Glutamatergic neuron (in vitro differentiated cells): ENCODE data around the gene RBM20. TPM values are rescaled to one million over a fixed set of nuclear protein-coding genes. Genes with fewer than 3 reads are reported as not detected.
A peak's percentile ranks its signal among the peaks of the same experiment; 100 is the strongest.

Experiments used
- DNase-seq: peaks from one replicate; pipeline ENCODE4 v3.0.0; 2022
- H3K27ac Mint-ChIP-seq: one replicate; pipeline ENCODE4 v1.8.0; 2020; ENCODE audit warnings: mild to moderate bottlenecking, mixed read lengths, inconsistent platforms; ENCODE audit not compliant: unreplicated experiment
- H3K27me3 Mint-ChIP-seq: one replicate; pipeline ENCODE4 v1.8.0; 2020; ENCODE audit warnings: mild to moderate bottlenecking, moderate library complexity, mixed read lengths, inconsistent platforms; ENCODE audit not compliant: unreplicated experiment
- H3K36me3 Mint-ChIP-seq: one replicate; pipeline ENCODE4 v1.8.0; 2020; ENCODE audit warnings: mild to moderate bottlenecking, mixed read lengths, inconsistent platforms; ENCODE audit not compliant: unreplicated experiment
- H3K4me1 Mint-ChIP-seq: one replicate; pipeline ENCODE4 v1.8.0; 2020; ENCODE audit warnings: mild to moderate bottlenecking, low read depth, mixed read lengths, inconsistent platforms; ENCODE audit not compliant: unreplicated experiment
- H3K4me3 Mint-ChIP-seq: one replicate; pipeline ENCODE4 v1.8.0; 2020; ENCODE audit warnings: mild to moderate bottlenecking, mixed read lengths, inconsistent platforms; ENCODE audit not compliant: unreplicated experiment
- H3K9me3 Mint-ChIP-seq: one replicate; pipeline ENCODE4 v1.8.0; 2020; ENCODE audit warnings: mild to moderate bottlenecking, moderate library complexity, mixed read lengths, inconsistent platforms; ENCODE audit not compliant: unreplicated experiment
- CTCF ChIP-seq: fragments of 200-600 bp; sonication (generic); IDR thresholded peaks from one replicate; pipeline ENCODE4 v1.5.0; 2021; ENCODE audit not compliant: partially characterized antibody, unreplicated experiment
- total RNA-seq: library from RNA; stranded (reverse); fragmentation: NEBNext Ultra II Directional; extraction: Animal tissue kit (Norgen Biotek cat#: 25700); gene quantifications from one replicate; pipeline ENCODE4 v1.2.1, GENCODE V29; 2021; ENCODE audit not compliant: unreplicated experiment

Gene RBM20
- total RNA-seq, 1 donor from 2014 or later, result 5.8 TPM

GRCh38 chr10:110786172-110786571, 142.0 kb downstream of the RBM20 start:
- peak overlapping the region; percentile 71 for H3K27ac Mint-ChIP-seq
- DNase-seq, result no peak
- H3K4me3 Mint-ChIP-seq, result no peak overlapping the region
- peaks cover 47% of the 10 kb centered on the region for H3K4me1 Mint-ChIP-seq
- H3K27me3 Mint-ChIP-seq, result peaks cover 2% of the 10 kb centered on the region
- TF ChIP-seq CTCF, result no peak
- H3K36me3 Mint-ChIP-seq, result no peaks in the 10 kb centered on the region
- H3K9me3 Mint-ChIP-seq, result peaks cover 4% of the 10 kb centered on the region

GRCh38 chr10:110788620-110789385, 144.7 kb downstream of the RBM20 start:
- Mint-ChIP-seq H3K27ac (peak overlapping the region; percentile 86), H3K4me3 (peak overlapping the region; percentile 64), H3K27me3 (peaks cover 2% of the 10 kb centered on the region)

DNA sequence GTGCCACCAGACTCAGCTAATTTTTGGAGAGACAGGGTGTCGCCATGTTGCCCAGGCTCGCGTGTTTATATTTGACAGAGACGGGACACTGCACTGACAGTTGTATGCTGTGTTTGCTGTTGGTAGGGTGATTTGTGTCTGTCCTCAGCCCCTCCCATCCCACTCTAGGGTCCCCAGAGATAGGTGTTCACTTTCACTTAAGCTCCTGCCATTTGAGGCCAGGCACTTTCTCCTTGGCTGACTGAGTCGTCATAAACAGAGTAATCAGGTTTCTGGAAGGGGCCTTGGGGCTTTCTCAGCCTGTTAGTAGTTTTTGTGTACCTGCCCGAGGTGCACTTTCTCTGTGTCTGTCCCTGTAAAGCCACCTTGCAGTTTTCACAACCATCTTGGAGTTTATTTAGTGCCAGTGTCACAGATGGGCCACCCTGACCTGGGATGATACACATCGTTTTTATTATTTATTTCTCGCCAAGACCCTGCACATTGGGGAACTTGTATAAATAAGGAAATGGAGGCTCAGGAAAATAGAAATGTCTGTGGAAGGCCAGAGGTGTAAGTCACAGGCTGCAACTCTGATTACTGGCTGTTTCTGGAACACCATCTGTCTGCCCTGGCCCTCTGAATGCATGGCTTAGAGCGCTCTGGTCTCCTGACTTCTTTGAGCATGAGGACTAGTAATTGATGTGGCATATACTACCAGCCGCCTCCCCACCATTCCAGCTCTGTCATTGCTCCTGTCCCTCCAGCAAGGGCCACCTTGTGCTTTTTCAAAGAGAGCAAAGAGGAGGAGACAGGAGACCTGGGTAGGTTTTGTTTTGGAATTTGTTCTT, 145.7 kb downstream of the RBM20 start:
- Mint-ChIP-seq H3K27ac (peak overlapping the region; percentile 86), H3K4me1 (peaks cover 79% of the 10 kb centered on the region), H3K27me3 (peaks cover 2% of the 10 kb centered on the region), H3K36me3 (no peaks in the 10 kb centered on the region), H3K9me3 (peaks cover 9% of the 10 kb centered on the region), H3K4me3 (peak overlapping the region; percentile 43)
- no peak for TF ChIP-seq CTCF
- DNase-seq, result peak; percentile 57

More at GRCh38 chr10:110788620-110789385, 144.7 kb downstream of the RBM20 start:
- TF ChIP-seq CTCF, result no peak
- no peaks in the 10 kb centered on the region for H3K36me3 Mint-ChIP-seq
- peaks cover 71% of the 10 kb centered on the region for H3K4me1 Mint-ChIP-seq
- H3K9me3 Mint-ChIP-seq, result peaks cover 6% of the 10 kb centered on the region
- no peak for DNase-seq

DNA sequence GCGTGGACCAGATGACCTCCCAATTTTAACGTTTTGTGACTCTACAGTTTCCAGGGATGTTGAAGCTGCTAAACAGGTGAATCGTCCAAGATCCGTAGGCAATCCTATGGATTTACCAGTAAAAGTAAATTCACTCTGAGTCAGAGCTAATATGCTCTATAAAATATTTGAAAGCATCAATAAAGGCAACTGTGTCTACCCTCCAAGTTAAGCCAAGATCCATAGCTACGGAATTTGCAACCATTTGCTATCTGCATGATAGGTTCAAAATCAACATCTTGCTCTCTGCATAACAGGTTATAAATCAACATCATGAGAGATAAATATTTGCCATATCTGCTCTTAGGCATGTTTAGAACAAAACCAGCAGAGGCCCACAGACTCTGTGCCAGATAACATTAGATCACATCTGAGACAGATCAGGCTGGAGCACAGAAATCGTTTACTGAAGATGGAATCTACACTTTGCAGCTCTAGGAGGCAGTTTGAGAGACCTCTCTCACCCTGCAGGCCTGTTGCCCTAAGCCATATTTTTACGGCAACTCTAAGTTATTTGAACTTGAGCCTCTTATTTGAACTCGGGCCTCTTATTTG, 146.9 kb downstream of the RBM20 start:
- no peak for TF ChIP-seq CTCF
- Mint-ChIP-seq H3K4me1 (peaks cover 85% of the 10 kb centered on the region), H3K36me3 (no peaks in the 10 kb centered on the region), H3K27ac (peak overlapping the region; percentile 86), H3K27me3 (peaks cover 2% of the 10 kb centered on the region), H3K4me3 (peak overlapping the region; percentile 9), H3K9me3 (peaks cover 13% of the 10 kb centered on the region)
- no peak for DNase-seq
